NCI-H187 treated with DMSO at 0.1 percent for 48 hours (cell line): Measurements from ENCODE around the gene RYR1.
"Not testable (repeated sequence)": the region's sequence is repeated elsewhere in the genome, so short reads cannot be mapped to it uniquely, and the experiment has no call there.

ENCODE experiments used
- DNase-seq: peaks from one replicate; lab custom pipeline; 2025; lab: John Stamatoyannopoulos, UW

Gene RYR1

GRCh38 chr19:38427035-38427677 lies 6.3 kb upstream of the RYR1 start:
- DNase-seq = not testable (repeated sequence)

DNA sequence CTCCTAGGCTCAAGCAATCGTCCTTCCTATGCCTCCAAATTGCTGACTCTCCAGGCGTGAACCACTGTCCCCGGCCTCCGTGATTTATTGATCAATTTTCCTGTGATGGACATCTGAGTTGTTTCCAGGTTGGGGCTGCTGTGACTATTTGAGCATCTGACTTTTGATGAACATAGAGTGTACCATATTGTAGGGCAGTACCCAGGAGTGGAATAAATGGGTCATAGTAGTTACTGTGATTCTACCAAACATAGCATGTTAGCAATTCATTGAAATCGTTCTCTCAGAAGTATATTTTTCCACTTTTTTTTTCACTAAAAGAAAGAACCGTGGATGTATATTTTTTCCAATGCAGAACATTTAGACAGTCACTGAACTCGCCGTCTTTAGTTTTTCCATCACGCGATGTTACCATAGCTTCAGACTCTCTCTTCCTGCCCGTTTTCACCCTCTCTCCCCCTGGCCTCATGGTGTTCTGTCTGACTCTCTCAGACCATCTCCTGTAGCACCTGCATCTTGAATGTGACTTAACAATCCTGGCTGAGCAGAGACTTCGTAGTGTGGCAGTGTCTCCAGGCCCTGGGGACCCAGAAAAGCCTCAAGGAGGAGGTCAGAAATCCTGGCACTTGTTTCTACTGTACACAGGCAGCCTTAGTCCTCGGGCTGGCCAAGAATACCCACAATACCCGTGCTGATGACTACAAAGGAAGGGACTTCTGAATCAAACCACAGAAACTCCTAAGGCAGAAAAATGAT lies 4.3 kb upstream of the RYR1 start:
- DNase-seq = no peak

DNA sequence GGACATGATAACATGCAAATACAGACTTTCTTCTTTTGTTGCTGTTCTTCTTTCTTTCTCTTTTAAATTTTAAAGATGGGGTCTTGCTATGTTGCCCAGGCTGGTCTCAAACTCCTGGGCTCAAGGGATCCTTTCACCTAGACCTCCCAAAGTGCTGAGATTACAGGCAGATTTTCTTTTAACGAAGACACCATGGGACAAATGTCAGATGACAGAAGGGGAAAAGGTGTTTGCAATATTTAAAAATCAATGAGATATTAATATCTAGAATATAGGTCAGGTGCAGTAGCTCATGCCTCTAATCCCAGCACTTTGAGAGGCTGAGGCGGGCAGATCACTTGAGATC lies 3.7 kb upstream of the RYR1 start:
- no peak for DNase-seq

GRCh38 chr19:38430931-38431330 lies 2.6 kb upstream of the RYR1 start:
- no peak for DNase-seq

DNA sequence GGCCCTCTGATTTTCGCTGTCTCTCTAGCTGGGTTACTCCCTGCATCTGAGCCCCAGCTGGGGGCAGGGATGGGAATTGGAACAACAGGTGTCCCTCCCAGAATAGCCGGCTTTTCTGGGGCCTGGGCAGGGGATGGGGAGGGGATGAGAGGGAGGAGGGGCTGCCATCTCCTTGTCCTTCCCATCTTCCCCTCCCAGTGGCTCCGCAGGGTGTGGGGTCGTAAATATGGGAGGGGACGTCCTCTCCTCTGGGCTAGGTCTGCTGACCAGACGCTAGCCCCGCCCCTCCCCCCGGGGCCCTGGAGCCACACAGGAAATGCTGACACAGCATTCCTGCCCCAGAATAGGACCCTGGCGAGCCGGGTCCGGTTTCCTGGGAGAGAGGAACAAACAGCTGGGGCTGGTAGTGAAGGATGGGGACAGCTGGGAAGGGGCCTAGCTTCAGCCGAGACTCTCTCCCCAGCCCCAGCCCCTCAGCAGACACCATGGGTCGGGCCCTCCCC lies 1.1 kb downstream of the RYR1 start:
- DNase-seq = no peak

- DNase-seq = no peak
These were observed 3.8 kb downstream of the RYR1 start for GRCh38 chr19:38437295-38437694.

DNA sequence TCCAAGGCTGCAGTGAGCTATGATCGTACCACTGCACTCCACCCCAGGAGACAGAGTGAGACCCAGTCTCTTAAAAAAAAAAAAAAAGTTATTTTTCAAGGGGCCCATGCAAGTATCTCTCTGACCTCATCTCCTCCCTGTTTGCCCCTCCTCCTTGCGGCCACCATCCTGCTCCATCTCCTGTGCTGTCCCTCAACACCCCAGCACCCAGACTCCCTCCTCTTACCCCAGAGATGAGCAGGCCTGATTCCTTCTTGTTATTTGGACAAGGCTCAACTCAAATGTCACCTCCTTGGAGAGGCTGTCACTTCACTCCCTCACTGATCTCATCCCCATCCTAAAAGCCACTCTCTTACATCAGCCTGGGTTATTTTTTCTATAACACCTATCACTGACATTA lies 4.4 kb downstream of the RYR1 start:
- no peak for DNase-seq

DNA sequence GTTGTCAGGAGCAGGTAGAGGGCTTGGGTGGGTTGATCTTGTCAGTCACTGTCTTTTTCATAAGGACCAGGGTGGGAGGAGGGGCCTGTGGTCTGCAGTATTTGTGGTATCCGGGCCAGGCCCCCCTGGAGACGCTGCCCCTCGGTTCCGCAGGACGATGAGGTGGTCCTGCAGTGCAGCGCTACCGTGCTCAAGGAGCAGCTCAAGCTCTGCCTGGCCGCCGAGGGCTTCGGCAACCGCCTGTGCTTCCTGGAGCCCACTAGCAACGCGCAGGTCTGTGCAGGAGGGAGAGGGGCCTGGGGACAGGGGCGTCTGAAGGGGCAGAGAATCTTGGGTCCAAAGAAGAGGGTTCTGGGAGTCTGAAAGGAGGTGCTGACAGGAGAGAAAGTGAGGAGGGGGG lies 7.1 kb downstream of the RYR1 start:
- DNase-seq = no peak

- DNase-seq = no peak
These were observed 8.3 kb downstream of the RYR1 start for GRCh38 chr19:38441657-38442348.

DNA sequence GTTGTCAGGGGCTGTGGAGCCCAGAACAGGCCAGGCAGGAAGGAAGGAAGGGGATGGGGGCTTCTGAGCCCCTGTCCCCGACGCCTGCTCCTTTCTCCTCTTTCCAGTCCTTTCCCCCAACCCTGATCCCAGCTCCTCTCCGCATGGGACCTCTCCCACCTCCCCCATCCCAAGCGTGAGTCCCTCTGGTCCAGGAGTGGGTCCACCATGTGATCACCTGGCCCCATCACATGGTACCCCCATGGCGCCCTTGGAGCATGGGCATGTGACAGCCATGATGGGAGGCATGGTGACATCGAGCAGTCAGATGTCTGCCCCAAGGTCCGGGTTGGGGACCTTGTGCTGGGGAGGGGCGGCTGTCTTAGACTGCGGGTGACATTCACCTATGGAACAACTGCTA lies 9.2 kb downstream of the RYR1 start:
- DNase-seq = no peak

GRCh38 chr19:38443458-38443999 lies 10.0 kb downstream of the RYR1 start:
- no peak for DNase-seq

DNA sequence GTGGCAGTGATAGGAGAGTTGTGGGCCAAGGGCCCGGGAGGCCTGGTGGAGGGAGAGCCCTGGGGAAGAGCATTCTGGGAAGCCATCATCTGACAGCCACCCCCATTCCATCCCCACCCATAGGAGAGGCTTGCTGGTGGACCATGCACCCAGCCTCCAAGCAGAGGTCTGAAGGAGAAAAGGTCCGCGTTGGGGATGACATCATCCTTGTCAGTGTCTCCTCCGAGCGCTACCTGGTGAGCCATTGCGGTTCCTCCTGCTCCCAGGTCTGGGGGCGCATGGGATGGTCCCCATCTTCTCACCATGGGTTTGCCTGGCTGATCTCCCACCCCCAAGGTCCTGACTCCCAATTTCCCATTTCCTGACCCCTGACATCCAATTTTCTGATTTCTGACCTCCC lies 10.5 kb downstream of the RYR1 start:
- DNase-seq = no peak

DNA sequence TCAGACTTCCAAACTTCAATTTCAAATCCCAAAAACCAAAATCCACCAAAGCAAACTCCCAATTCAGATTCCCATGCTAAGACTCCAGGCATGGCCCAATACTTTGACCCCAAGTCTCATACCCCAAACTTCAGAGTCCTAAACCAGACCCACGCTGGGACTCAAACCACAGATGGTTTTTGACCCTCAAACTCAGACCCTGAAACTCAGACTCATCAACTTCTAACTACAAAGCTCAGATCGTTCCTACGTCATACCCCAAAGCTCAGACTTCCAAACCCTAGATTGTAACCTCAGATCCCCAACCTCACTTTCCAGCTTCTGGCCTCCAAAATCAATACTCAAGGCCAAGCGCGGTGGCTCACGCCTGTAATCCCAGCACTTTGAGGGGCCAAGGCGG lies 11.9 kb downstream of the RYR1 start:
- DNase-seq = no peak

- DNase-seq = no peak
These were observed 14.7 kb downstream of the RYR1 start for GRCh38 chr19:38448225-38448624.

GRCh38 chr19:38449518-38449917 lies 16.0 kb downstream of the RYR1 start:
- no peak for DNase-seq

- DNase-seq = no peak
These were observed 17.5 kb downstream of the RYR1 start for GRCh38 chr19:38451036-38451435.

- DNase-seq = no peak
These were observed 18.1 kb downstream of the RYR1 start for GRCh38 chr19:38451629-38452028.

GRCh38 chr19:38452430-38453366 lies 19.2 kb downstream of the RYR1 start:
- DNase-seq = no peak

- no peak for DNase-seq
These were observed 20.1 kb downstream of the RYR1 start for GRCh38 chr19:38453596-38453995.

DNA sequence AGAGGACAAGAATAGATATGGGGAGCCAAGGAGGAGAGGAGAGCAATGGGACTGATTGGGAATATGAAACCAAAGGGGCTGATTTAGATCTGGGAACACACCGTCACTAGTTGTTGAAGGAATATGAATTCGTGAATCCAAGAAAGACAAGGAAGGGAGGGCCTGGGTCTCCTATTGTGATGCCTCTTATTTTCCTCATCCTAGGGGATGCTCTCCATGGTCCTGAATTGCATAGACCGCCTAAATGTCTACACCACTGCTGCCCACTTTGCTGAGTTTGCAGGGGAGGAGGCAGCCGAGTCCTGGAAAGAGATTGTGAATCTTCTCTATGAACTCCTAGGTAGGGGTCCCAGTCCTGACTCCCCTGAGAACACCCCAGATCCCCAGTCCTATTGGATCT lies 21.5 kb downstream of the RYR1 start:
- no peak for DNase-seq

DNA sequence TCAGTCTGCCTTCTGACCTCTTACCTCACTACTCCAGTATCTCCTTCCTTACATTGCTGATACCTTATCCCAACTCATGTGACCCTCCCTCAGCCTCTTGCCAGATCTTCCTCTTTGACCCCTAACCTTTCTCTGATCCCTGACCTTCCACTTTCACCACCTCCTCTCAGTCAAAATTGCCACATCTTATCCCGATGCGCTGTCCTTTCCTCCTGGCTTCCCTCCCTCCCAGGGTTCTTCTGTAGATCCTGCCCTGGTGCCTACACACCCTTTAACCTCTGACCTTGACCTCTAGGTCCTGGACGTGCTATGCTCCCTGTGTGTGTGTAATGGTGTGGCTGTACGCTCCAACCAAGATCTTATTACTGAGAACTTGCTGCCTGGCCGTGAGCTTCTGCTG lies 23.7 kb downstream of the RYR1 start:
- DNase-seq = no peak
